GM18511 (cell line): ENCODE measurements around the gene LLCFC1.
"Not testable (repeated sequence)": the region's sequence is repeated elsewhere in the genome, so short reads cannot be mapped to it uniquely, and the experiment has no call there.

Source experiments
- ATAC-seq: cut with Tn5 transposase; IDR thresholded peaks from one replicate; pipeline ENCODE4 v1.9.1; 2021; ENCODE audit warnings: mild to moderate bottlenecking, moderate library complexity; ENCODE audit not compliant: unreplicated experiment

LLCFC1 gene

GRCh38 chr7:142978402-142978801 lies 39.1 kb downstream of the LLCFC1 start:
- not testable (repeated sequence) for ATAC-seq

GRCh38 chr7:142983825-142984224 lies 44.5 kb downstream of the LLCFC1 start:
- no peak for ATAC-seq

- ATAC-seq: no peak
Observed at GRCh38 chr7:142984297-142984696, 45.0 kb downstream of the LLCFC1 start.
